Activated T-cell treated with anti-CD3 and anti-CD28 coated beads, Interleukin-2, amount 50 U/mL, for 4 hours (primary cell): Measurements from ENCODE around the gene APOL5. TPM values are rescaled to one million over a fixed set of nuclear protein-coding genes. Genes with fewer than 3 reads are reported as not detected.

Experiments
- ATAC-seq, 2 donors: fragments of 200-7000 bp; cut with Tn5 transposase; one replicate each; pipeline ENCODE4 v1.10.0; 2021
- DNase-seq: peaks from one replicate; pipeline ENCODE4 v3.0.0-alpha.2; 2020
- H3K27me3 Mint-ChIP-seq: one replicate; pipeline ENCODE4 v1.8.0; 2021; ENCODE audit warnings: low read depth, mixed read lengths
- H3K36me3 Mint-ChIP-seq: one replicate; pipeline ENCODE4 v1.8.0; 2022; ENCODE audit warnings: mixed read lengths; ENCODE audit not compliant: insufficient read depth
- H3K4me1 Mint-ChIP-seq: one replicate; pipeline ENCODE4 v1.8.0; 2021; ENCODE audit warnings: low read depth, mixed read lengths
- H3K4me3 Mint-ChIP-seq: one replicate; pipeline ENCODE4 v1.8.0; 2021; ENCODE audit warnings: mild to moderate bottlenecking, moderate library complexity, mixed read lengths
- H3K9me3 Mint-ChIP-seq: one replicate; pipeline ENCODE4 v1.8.0; 2021; ENCODE audit warnings: mixed read lengths
- total RNA-seq, 3 donors: library from RNA; stranded (reverse); gene quantifications; one replicate each; pipeline ENCODE4 v1.2.1, GENCODE V29; 2021

Gene APOL5
- total RNA-seq, 3 donors from 2014 or later: not detected

- DNase-seq: no peak
- no peaks in the 10 kb centered on the region for H3K36me3 Mint-ChIP-seq
- no peaks in the 10 kb centered on the region for H3K4me1 Mint-ChIP-seq
- peaks cover 2% of the 10 kb centered on the region for H3K27me3 Mint-ChIP-seq
- H3K9me3 Mint-ChIP-seq: no peaks in the 10 kb centered on the region
- H3K4me3 Mint-ChIP-seq: no peak overlapping the region
- ATAC-seq: no peak
Observed at GRCh38 chr22:35742342-35743100, 24.8 kb downstream of the APOL5 start.

- Mint-ChIP-seq H3K9me3 (no peaks in the 10 kb centered on the region), H3K36me3 (no peaks in the 10 kb centered on the region)
- no peak for ATAC-seq
Observed at GRCh38 chr22:35743326-35743860, 25.7 kb downstream of the APOL5 start.

GRCh38 chr22:35746248-35746647, 28.6 kb downstream of the APOL5 start:
- no peak overlapping the region for H3K4me3 Mint-ChIP-seq
- peaks cover 2% of the 10 kb centered on the region for H3K27me3 Mint-ChIP-seq
- no peak for ATAC-seq
- H3K9me3 Mint-ChIP-seq: no peaks in the 10 kb centered on the region
- H3K4me1 Mint-ChIP-seq: no peaks in the 10 kb centered on the region
- no peaks in the 10 kb centered on the region for H3K36me3 Mint-ChIP-seq
- no peak for DNase-seq

More at GRCh38 chr22:35743326-35743860, 25.7 kb downstream of the APOL5 start:
- no peak for DNase-seq
- Mint-ChIP-seq H3K4me1 (no peaks in the 10 kb centered on the region), H3K27me3 (no peaks in the 10 kb centered on the region), H3K4me3 (no peak overlapping the region)

GRCh38 chr22:35746946-35747703, 29.5 kb downstream of the APOL5 start:
- Mint-ChIP-seq H3K4me1 (no peaks in the 10 kb centered on the region), H3K4me3 (no peak overlapping the region), H3K36me3 (no peaks in the 10 kb centered on the region), H3K9me3 (no peaks in the 10 kb centered on the region), H3K27me3 (peaks cover 2% of the 10 kb centered on the region)
- no peak for DNase-seq
- ATAC-seq: no peak

- ATAC-seq: no peak
- no peaks in the 10 kb centered on the region for H3K36me3 Mint-ChIP-seq
- peaks cover 2% of the 10 kb centered on the region for H3K4me1 Mint-ChIP-seq
- no peak for DNase-seq
- H3K4me3 Mint-ChIP-seq: no peak overlapping the region
- H3K9me3 Mint-ChIP-seq: no peaks in the 10 kb centered on the region
- H3K27me3 Mint-ChIP-seq: peaks cover 4% of the 10 kb centered on the region
Observed at GRCh38 chr22:35749808-35750207, 32.1 kb downstream of the APOL5 start.

- no peak for DNase-seq
- H3K4me3 Mint-ChIP-seq: no peak overlapping the region
- H3K9me3 Mint-ChIP-seq: no peaks in the 10 kb centered on the region
- no peak for ATAC-seq
- H3K4me1 Mint-ChIP-seq: peaks cover 2% of the 10 kb centered on the region
- no peaks in the 10 kb centered on the region for H3K36me3 Mint-ChIP-seq
- H3K27me3 Mint-ChIP-seq: peaks cover 4% of the 10 kb centered on the region
Observed at GRCh38 chr22:35752006-35752862, 34.6 kb downstream of the APOL5 start.

GRCh38 chr22:35752863-35753189, 35.2 kb downstream of the APOL5 start:
- no peak overlapping the region for H3K4me3 Mint-ChIP-seq
- DNase-seq (no peak), ATAC-seq (no peak)
- H3K4me1 Mint-ChIP-seq: peaks cover 2% of the 10 kb centered on the region
- no peaks in the 10 kb centered on the region for H3K36me3 Mint-ChIP-seq
- H3K27me3 Mint-ChIP-seq: peaks cover 4% of the 10 kb centered on the region
- no peaks in the 10 kb centered on the region for H3K9me3 Mint-ChIP-seq

GRCh38 chr22:35754761-35755160, 37.1 kb downstream of the APOL5 start:
- H3K4me3 Mint-ChIP-seq: no peak overlapping the region
- no peak for DNase-seq
- peaks cover 2% of the 10 kb centered on the region for H3K4me1 Mint-ChIP-seq
- H3K9me3 Mint-ChIP-seq: no peaks in the 10 kb centered on the region
- H3K27me3 Mint-ChIP-seq: peaks cover 4% of the 10 kb centered on the region
- ATAC-seq: no peak
- H3K36me3 Mint-ChIP-seq: no peaks in the 10 kb centered on the region

GRCh38 chr22:35756722-35757121, 39.0 kb downstream of the APOL5 start:
- H3K27me3 Mint-ChIP-seq: peaks cover 2% of the 10 kb centered on the region

GRCh38 chr22:35758394-35758793, 40.7 kb downstream of the APOL5 start:
- no peak overlapping the region for H3K4me3 Mint-ChIP-seq
- peaks cover 2% of the 10 kb centered on the region for H3K27me3 Mint-ChIP-seq
- H3K9me3 Mint-ChIP-seq: no peaks in the 10 kb centered on the region
- H3K4me1 Mint-ChIP-seq: no peaks in the 10 kb centered on the region
- no peak for ATAC-seq
- no peaks in the 10 kb centered on the region for H3K36me3 Mint-ChIP-seq
- no peak for DNase-seq

More at GRCh38 chr22:35756722-35757121, 39.0 kb downstream of the APOL5 start:
- H3K4me3 Mint-ChIP-seq: no peak overlapping the region
- H3K4me1 Mint-ChIP-seq: peaks cover 2% of the 10 kb centered on the region
- ATAC-seq (no peak), DNase-seq (no peak)
- no peaks in the 10 kb centered on the region for H3K36me3 Mint-ChIP-seq
- no peaks in the 10 kb centered on the region for H3K9me3 Mint-ChIP-seq

- no peaks in the 10 kb centered on the region for H3K36me3 Mint-ChIP-seq
Observed at GRCh38 chr22:35761037-35761436, 43.4 kb downstream of the APOL5 start.

GRCh38 chr22:35766654-35767580, 49.2 kb downstream of the APOL5 start:
- no peak for ATAC-seq
- H3K27me3 Mint-ChIP-seq: peaks cover 21% of the 10 kb centered on the region
- no peaks in the 10 kb centered on the region for H3K9me3 Mint-ChIP-seq
- no peak overlapping the region for H3K4me3 Mint-ChIP-seq
- H3K36me3 Mint-ChIP-seq: no peaks in the 10 kb centered on the region
- DNase-seq: no peak
- H3K4me1 Mint-ChIP-seq: no peaks in the 10 kb centered on the region

More at GRCh38 chr22:35761037-35761436, 43.4 kb downstream of the APOL5 start:
- H3K4me3 Mint-ChIP-seq: no peak overlapping the region
- H3K4me1 Mint-ChIP-seq: no peaks in the 10 kb centered on the region
- no peak for DNase-seq
- no peak for ATAC-seq
- no peaks in the 10 kb centered on the region for H3K9me3 Mint-ChIP-seq
- H3K27me3 Mint-ChIP-seq: peaks cover 12% of the 10 kb centered on the region

- no peak overlapping the region for H3K4me3 Mint-ChIP-seq
- ATAC-seq (no peak), DNase-seq (no peak)
- no peaks in the 10 kb centered on the region for H3K4me1 Mint-ChIP-seq
- H3K27me3 Mint-ChIP-seq: peaks cover 12% of the 10 kb centered on the region
- no peaks in the 10 kb centered on the region for H3K9me3 Mint-ChIP-seq
- H3K36me3 Mint-ChIP-seq: no peaks in the 10 kb centered on the region
Observed at GRCh38 chr22:35769974-35770373, 52.3 kb downstream of the APOL5 start.
